CD4-positive, alpha-beta T cell treated with Interleukin-17A for 1 hour (primary cell): ENCODE data around the gene ZNF841.
"Not testable (repeated sequence)": the region's sequence is repeated elsewhere in the genome, so short reads cannot be mapped to it uniquely, and the experiment has no call there.

Source experiments
- DNase-seq: peaks from one replicate; pipeline ENCODE4 v3.0.0-alpha.2; 2020

ZNF841 gene

DNA sequence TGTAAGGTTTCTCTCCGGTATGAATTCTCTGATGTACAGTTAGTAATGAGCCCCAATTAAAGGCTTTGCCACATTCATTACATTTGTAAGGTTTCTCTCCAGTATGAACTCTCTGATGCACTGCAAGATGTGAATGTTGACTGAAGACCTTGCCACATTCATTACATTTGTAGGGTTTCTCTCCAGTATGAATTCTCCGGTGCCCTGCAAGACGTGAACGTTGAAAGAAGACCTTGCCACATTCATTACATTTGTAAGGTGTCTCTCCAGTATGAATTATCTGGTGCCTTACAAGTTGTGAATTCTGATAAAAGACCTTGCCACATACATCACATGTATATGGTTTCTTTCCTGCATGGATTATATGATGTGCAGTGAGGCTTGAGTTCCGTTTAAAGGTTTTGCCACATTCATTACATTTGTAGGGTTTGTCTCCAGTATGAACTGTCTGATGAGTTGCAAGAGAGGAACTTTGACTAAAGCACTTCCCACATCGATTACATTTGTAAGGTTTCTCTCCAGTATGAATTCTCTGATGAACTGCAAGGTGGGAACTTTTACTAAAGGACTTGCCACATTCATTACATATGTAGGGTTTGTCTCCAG is 29.2 kb downstream of the ZNF841 start:
- no peak for DNase-seq

DNA sequence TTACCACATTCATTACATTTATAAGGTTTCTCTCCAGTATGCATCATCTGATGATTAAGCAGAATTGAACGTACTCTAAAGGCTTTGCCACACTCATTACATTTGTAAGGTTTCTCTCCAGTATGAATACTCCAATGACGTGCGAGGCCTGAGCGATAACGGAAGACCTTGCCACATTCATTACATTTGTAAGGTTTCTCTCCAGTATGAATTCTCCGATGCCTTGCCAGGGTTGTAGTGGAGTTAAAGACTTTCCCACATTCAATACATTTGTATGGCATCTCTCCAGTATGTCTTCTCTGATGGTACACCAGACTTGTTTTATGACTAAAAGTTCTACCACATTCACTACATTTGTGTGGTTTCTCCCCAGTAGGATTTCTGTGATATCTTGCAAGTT is 30.2 kb downstream of the ZNF841 start:
- no peak for DNase-seq

DNA sequence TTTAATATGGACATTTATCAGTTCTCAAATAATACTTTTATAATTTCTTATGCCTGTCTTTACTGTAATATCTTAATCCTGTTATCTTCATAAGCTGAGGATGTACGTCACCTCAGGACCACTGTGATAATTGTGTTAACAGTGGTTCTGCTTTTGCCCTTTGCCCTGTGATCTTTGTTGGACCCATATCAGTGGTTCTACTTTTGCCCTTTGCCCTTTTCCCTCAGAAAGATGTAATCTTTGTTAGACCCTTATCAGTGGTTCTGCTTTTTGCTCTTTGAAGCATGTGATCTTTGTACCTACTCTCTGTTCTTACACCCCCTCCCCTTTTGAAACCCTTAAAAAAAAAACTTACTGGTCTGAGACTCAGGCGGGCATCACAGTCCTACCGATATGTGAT is 39.1 kb downstream of the ZNF841 start:
- DNase-seq, result not testable (repeated sequence)

DNA sequence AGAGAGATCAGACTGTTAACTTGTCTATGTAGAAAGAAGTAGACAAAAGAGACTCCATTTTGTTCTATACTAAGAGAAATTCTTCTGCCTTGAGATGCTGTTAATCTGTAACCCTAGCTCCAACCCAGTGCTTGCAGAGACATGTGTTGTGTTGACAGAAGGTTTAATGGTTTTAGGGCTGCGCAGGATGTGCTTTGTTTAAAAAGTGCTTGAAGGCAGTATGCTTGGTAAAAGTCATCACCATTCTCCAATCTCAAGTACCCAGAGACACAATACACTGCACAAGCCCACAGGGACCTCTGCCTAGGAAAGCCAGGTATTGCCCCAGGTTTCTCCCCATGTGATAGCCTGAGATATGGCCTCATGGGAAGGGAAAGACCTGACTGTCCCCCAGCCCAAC is 43.8 kb downstream of the ZNF841 start:
- DNase-seq, result not testable (repeated sequence)

DNA sequence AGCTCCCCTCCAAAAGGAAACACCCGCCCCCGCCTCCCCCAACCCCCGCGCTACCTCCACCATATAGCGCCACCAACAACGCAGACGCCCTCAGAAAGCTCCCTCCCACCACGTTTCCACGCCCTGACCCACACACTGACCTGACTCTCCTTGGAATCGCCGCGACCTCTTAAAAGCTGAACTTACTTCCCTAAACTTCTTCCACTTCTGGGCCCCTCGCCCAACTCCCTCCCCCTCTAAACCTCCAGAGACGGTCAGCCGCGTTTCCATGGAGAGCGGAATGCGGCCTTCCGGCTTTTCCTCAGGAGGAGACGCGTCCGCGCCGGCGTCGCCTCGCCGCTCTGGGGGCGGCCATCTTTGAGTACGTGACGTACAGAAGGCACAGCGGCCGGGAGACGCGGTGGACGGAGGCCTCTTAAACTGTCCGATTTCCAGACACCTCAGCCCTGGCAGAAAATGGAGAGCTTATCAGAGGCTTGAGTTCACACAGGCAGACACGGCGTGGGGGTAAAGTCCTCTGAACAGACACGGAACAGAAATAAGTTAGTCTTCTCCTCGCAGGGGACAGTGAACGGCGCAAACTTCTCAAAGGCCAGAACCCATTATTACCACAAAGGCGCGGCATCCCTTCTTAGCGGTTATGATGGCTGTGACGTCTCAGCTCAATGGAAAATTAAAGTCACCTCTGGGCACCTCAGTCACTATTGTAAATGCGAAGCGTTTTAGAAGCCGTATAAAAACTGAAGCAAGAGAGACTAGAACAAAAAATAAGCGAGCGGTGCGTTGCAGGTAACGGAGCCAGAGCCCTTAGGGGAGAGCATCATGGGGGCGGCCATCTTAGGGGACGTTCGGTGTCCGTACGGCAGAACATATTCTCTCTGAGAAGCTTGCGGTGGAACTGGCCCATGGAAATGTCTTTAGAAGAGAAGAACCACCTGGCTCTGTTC is 46.7 kb downstream of the ZNF841 start, which contains the start of gene ZNF432:
TSS of gene ZNF432 (minus strand) at position 284 of the 947 bp plus-strand sequence. CDS start 1,970 bp downstream, outside the sequence.
- DNase-seq, result peak; percentile 88

DNA sequence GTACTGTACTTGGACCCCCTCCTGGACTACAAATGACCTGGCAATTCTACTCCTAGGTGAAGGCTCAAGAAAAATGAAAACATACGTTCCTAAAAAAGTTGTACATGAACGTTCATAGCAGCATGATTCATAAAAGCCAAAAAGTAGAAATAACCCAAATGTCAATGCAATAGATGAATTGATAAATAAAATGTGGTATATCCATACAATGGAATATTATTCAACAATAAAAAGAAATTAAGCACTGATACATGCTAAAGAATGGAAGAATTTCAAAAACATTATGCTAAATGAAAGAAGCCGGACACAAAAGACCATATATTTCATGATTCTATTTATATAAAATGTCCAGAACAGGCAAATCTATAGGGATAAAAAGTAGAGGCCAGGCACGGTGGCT is 56.4 kb downstream of the ZNF841 start:
- no peak for DNase-seq

DNA sequence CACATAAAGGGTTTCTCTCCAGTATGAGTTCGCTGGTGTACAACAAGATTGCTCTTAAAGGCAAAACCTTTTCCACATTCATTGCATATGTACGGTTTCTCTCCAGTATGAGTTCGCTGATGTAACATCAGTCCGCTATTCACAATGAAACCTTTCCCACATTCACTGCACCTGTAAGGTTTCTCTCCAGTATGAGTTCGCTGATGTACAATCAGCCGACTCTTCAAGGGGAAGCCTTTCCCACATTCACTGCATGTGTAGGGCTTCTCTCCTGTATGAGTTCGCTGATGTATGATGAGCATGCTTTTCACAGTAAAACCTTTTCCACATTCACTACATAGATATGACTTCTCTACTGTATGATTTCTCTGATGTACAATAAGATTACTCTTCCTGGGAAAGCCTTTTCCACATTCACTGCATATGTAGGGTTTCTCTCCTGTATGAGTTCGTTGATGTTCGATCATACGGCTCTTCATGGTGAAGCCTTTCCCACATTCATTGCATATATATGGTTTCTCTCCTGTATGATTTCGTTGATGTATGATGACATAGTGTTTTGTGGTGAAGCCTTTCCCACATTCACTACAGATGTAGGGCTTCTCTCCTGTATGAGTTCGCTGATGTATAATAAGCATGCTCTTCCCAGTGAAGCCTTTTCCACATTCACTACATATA is 61.4 kb downstream of the ZNF841 start:
- no peak for DNase-seq

DNA sequence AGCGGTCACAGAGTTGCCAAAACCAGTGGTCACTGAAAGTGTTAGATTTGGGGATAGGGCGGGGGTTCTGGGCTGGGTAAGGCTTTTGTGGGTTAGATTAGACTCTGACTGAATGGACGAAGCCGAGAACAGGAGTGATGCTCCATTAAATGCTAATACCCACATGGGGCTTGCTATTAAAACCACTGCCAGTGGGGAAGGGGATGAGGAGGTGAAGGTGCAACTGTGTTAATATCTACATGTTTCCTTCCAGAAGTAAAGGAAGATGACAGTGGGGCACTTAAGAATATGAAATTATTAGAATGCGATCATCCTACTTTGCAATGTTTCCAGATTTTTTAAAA is 66.8 kb downstream of the ZNF841 start:
- no peak for DNase-seq

DNA sequence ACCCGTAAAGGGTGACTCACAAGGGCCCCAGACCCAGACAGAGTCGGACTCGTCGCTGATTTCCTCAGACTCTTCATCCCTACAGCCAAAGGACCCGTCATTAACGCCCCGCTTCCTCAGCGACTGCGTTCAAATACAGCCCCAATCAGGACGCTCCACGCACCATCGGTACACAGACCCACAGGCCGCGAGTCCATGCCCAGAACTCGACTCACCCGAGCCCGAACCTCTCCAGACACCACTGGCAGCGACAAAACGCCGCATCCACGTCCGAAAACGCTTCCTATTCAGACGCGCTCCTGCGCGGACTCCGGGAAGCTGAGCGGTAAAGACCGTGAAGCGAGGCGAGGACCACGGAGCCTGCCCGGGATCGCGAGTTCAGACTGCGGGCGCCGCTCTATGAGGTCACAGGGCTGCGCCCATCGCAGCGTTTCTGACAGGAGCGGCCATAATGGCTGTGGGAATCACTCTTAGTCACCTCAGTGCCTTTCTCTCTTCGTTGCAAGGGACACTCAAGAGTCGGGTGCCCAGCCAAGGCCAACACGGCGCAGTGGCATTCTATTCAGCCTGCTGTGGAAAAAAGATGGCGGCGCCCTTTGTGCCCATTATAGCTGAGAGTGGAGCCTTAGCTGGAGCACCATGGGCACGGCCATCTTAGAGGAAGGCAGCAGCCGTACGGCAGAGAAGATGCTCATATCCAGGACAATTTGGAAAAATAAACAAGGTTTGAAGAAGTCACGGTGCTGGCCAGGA is 67.4 kb downstream of the ZNF841 start, which contains the start of gene ZNF614:
TSS of gene ZNF614 (minus strand) at position 353 of the 753 bp plus-strand sequence. CDS start 2,634 bp downstream, outside the sequence.
- peak; percentile 87 for DNase-seq

DNA sequence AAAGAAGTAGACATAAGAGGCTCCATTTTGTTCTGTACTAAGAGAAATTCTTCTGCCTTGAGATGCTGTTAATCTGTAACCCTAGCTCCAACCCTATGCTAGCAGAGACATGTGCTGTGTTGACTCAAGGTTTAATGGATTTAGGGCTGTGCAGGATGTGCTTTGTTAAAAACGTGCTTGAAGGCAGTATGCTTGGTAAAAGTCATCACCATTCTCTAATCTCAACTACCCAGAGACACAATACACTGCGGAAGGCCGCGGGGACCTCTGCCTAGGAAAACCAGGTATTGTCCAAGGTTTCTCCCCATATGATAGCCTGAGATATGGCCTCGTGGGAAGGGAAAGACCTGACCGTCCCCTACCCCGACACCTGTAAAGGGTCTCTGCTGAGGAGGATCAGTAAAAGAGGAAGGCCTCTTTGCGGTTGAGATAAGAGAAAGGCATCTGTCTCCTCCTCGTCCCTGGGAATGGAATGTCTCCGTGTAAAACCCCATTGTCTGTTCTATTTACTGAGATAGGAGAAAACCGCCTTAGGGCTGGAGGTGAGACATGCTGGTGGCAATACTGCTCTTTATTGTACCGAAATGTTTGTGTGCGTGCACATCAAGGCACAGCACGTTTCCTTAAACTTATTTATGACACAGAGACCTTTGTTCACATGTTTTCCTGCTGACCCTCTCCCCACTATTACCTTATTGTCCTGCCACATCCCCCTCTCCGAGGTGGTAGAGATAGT is 69.1 kb downstream of the ZNF841 start:
- DNase-seq, result not testable (repeated sequence)

DNA sequence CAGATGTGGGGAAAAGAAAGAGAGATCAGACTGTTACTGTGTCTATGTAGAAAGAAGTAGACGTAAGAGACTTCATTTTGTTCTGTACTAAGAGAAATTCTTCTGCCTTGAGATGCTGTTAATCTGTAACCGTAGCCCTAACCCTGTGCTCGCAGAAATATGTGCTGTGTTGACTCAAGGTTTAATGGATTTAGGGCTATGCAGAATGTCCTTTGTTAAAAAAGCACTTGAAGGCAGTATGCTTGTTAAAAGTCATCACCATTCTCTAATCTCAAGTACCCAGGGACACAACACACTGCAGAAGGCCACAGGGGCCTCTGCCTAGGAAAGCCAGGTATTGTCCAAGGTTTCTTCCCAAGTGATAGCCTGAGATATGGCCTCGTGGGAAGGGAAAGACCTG is 71.1 kb downstream of the ZNF841 start:
- DNase-seq, result not testable (repeated sequence)

DNA sequence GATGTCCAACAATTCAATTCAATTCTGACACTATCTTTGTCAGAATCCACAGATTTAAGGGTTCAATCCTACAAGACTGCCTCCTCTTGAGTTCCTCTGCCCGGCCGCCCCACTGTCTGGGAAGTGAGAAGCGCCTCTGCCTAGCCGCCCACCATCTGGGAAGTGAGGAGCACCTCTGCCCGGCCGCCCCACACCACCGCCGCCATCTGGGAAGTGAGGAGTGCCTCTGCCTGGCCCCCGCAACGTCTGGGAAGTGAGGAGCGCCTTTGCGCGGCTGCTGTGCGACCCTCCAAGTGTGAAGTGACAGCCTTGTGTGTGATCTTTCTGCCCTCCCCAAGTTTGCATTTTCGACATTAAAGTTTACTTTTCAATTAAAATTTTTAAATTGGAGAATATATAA is 73.4 kb downstream of the ZNF841 start:
- DNase-seq, result no peak

DNA sequence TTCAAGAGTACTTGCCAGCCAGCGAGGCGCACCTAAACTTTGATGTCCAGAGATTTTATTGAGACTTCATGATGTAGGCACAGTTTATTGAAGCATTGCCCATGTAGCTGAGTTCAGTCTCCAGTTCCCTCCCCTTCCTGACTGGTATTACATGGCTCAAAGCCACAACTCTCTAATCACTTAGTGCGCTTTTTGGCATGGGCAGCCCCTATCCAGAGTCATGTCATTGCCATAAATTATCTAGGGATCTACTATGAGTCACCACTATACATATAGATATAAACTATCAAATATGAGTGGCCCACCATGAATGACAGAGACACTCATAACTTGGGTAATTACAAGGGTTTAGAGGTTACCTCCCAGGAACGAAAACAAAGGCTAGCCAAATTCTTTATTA is 75.1 kb downstream of the ZNF841 start:
- DNase-seq, result no peak
